ENCODE data around the gene ATP6V1E1.
"Not testable (repeated sequence)": the region's sequence is repeated elsewhere in the genome, so short reads cannot be mapped to it uniquely, and the experiment has no call there.

ATP6V1E1 gene

GRCh38 chr22:17569971-17570511 is 58.5 kb downstream of the ATP6V1E1 start:
- Histone ChIP-seq H4K91ac (ENCODE audit: low read length) (no peak overlapping the region), H3K14ac (ENCODE audit: low read length in 2 of 2) (no peak overlapping the region), H3K18ac (ENCODE audit: low read depth in 1 of 2, low read length in 2 of 2) (no peak overlapping the region), H3K9me3 (ENCODE audit: control insufficient read depth, low read length) (no peaks in the 10 kb centered on the region), H3K79me1 (replicated peaks; ENCODE audit: low read length, poor library complexity, severe bottlenecking) (no peaks in the 10 kb centered on the region), H3K4me2 (ENCODE audit: low read length, poor library complexity, severe bottlenecking) (peak overlapping the region; percentile 12), H3K4ac (ENCODE audit: low read depth in 1 of 2, low read length in 2 of 2) (no peak overlapping the region), H2AK5ac (ENCODE audit: low read length, severe bottlenecking) (no peak overlapping the region), H2BK5ac (ENCODE audit: low read depth, low read length, poor library complexity, severe bottlenecking) (no peak overlapping the region), H2BK12ac (ENCODE audit: low read length in 2 of 2) (no peak overlapping the region), H3K27ac (ENCODE audit: low read length, poor library complexity, severe bottlenecking) (no peak overlapping the region), H2AFZ (ENCODE audit: low read depth, low read length) (no peak overlapping the region), H3K27me3 (ENCODE audit: control insufficient read depth in 1 of 2, insufficient read depth in 1 of 2, low read length in 2 of 2) (peaks cover 4 to 6% of the 10 kb centered on the region in 2 experiments), H3K36me3 (ENCODE audit: control insufficient read depth in 1 of 2, insufficient read depth in 2 of 2, low read depth in 1 of 2, low read length in 2 of 2) (no peaks in the 10 kb centered on the region), H4K8ac (ENCODE audit: low read length) (no peak overlapping the region), H3K9ac (ENCODE audit: low read length) (no peak overlapping the region), H2BK15ac (ENCODE audit: low read depth, poor library complexity, severe bottlenecking) (no peak overlapping the region), H3K23ac (ENCODE audit: low read length in 2 of 2) (no peak overlapping the region), H3K4me1 (ENCODE audit: control insufficient read depth, insufficient read depth, low read depth, low read length) (peaks cover 22% of the 10 kb centered on the region), H2BK120ac (ENCODE audit: low read depth, low read length) (no peak overlapping the region), H3K4me3 (ENCODE audit: insufficient read depth in 1 of 2, low read depth in 1 of 2, low read length in 2 of 2) (peak overlapping the region in 1 of 2 experiments; percentile 45)
- 58% methylated on average over 8 of the region's 8 CpGs for WGBS
- DNase-seq = no peak

- WGBS = 89% methylated on average over 9 of the region's 10 CpGs
- no peaks in the 10 kb centered on the region for H3K9me3 ChIP-seq (ENCODE audit: control insufficient read depth, low read length)
- no peak overlapping the region for H2BK5ac ChIP-seq (ENCODE audit: low read depth, low read length, poor library complexity, severe bottlenecking)
- no peak overlapping the region for H4K8ac ChIP-seq (ENCODE audit: low read length)
- H3K18ac ChIP-seq (ENCODE audit: low read depth in 1 of 2, low read length in 2 of 2) = no peak overlapping the region
- H4K91ac ChIP-seq (ENCODE audit: low read length) = no peak overlapping the region
- no peak overlapping the region for H3K23ac ChIP-seq (ENCODE audit: low read length in 2 of 2)
- H2BK12ac ChIP-seq (ENCODE audit: low read length in 2 of 2) = no peak overlapping the region
- no peak overlapping the region for H3K14ac ChIP-seq (ENCODE audit: low read length in 2 of 2)
- DNase-seq = no peak
- H2BK15ac ChIP-seq (ENCODE audit: low read depth, poor library complexity, severe bottlenecking) = no peak overlapping the region
- peaks cover 35% of the 10 kb centered on the region for H3K4me1 ChIP-seq (ENCODE audit: control insufficient read depth, insufficient read depth, low read depth, low read length)
- H3K4me2 ChIP-seq (ENCODE audit: low read length, poor library complexity, severe bottlenecking) = no peak overlapping the region
- H3K4ac ChIP-seq (ENCODE audit: low read depth in 1 of 2, low read length in 2 of 2) = no peak overlapping the region
- H3K4me3 ChIP-seq (ENCODE audit: insufficient read depth in 1 of 2, low read depth in 1 of 2, low read length in 2 of 2) = no peak overlapping the region
- no peak overlapping the region for H3K27ac ChIP-seq (ENCODE audit: low read length, poor library complexity, severe bottlenecking)
- no peak overlapping the region for H2BK120ac ChIP-seq (ENCODE audit: low read depth, low read length)
- no peaks in the 10 kb centered on the region for H3K79me1 ChIP-seq (replicated peaks; ENCODE audit: low read length, poor library complexity, severe bottlenecking)
- H2AK5ac ChIP-seq (ENCODE audit: low read length, severe bottlenecking) = no peak overlapping the region
- H2AFZ ChIP-seq (ENCODE audit: low read depth, low read length) = no peak overlapping the region
- H3K9ac ChIP-seq (ENCODE audit: low read length) = no peak overlapping the region
- H3K27me3 ChIP-seq (ENCODE audit: control insufficient read depth in 1 of 2, insufficient read depth in 1 of 2, low read length in 2 of 2) = no peaks in the 10 kb centered on the region
- no peaks in the 10 kb centered on the region for H3K36me3 ChIP-seq (ENCODE audit: control insufficient read depth in 1 of 2, insufficient read depth in 2 of 2, low read depth in 1 of 2, low read length in 2 of 2)
Observed at GRCh38 chr22:17566776-17567175, 61.8 kb downstream of the ATP6V1E1 start.

DNA sequence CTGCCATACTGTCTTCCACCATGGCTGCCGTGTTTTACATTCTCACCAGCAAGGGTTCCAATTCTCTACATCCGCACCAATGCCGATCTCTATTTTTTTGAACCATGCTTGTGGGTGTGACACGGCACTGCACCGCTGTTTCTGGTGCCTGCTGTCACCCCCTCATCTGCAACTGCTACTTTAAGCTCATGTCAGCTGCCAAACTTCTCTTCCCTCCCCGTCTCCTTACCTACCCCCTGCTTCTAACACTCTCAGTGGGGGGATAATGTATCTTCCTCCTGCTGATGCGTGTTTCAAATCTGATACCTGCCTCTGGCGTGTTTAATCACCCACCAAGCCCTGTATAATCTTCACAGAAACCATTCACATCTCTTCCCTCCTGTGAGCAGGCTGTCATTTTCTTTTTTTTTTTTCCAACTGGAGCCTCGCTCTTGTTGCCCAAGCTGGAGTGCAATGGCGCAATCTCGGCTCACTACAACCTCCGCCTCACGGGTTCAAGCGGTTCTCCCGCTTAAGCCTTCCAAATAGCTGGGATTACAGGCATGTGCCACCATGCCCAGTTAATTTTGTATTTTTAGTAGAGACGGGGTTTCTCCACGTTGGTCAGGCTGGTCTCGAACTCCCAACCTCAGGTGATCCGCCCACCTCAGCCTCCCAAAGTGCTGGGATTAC is 62.4 kb downstream of the ATP6V1E1 start:
- not testable (repeated sequence) for H3K27me3 ChIP-seq (ENCODE audit: control insufficient read depth in 1 of 2, insufficient read depth in 1 of 2, low read length in 2 of 2); H2AFZ ChIP-seq (ENCODE audit: low read depth, low read length); DNase-seq; H2BK5ac ChIP-seq (ENCODE audit: low read depth, low read length, poor library complexity, severe bottlenecking); H4K8ac ChIP-seq (ENCODE audit: low read length); H3K27ac ChIP-seq (ENCODE audit: low read length, poor library complexity, severe bottlenecking); H3K9ac ChIP-seq (ENCODE audit: low read length); H3K4me3 ChIP-seq (ENCODE audit: insufficient read depth in 1 of 2, low read depth in 1 of 2, low read length in 2 of 2); H3K4ac ChIP-seq (ENCODE audit: low read depth in 1 of 2, low read length in 2 of 2); H3K4me2 ChIP-seq (ENCODE audit: low read length, poor library complexity, severe bottlenecking); H4K91ac ChIP-seq (ENCODE audit: low read length); H2BK12ac ChIP-seq (ENCODE audit: low read length in 2 of 2); H3K36me3 ChIP-seq (ENCODE audit: control insufficient read depth in 1 of 2, insufficient read depth in 2 of 2, low read depth in 1 of 2, low read length in 2 of 2); H2BK15ac ChIP-seq (ENCODE audit: low read depth, poor library complexity, severe bottlenecking); H3K14ac ChIP-seq (ENCODE audit: low read length in 2 of 2); H2BK120ac ChIP-seq (ENCODE audit: low read depth, low read length); H3K79me1 ChIP-seq (replicated peaks; ENCODE audit: low read length, poor library complexity, severe bottlenecking); H3K23ac ChIP-seq (ENCODE audit: low read length in 2 of 2); H3K18ac ChIP-seq (ENCODE audit: low read depth in 1 of 2, low read length in 2 of 2); H3K9me3 ChIP-seq (ENCODE audit: control insufficient read depth, low read length)
- Histone ChIP-seq H2AK5ac (ENCODE audit: low read length, severe bottlenecking) (peak overlapping the region; percentile 6), H3K4me1 (ENCODE audit: control insufficient read depth, insufficient read depth, low read depth, low read length) (peaks cover 31% of the 10 kb centered on the region)
- WGBS = 94% methylated on average over 19 of the region's 19 CpGs

DNA sequence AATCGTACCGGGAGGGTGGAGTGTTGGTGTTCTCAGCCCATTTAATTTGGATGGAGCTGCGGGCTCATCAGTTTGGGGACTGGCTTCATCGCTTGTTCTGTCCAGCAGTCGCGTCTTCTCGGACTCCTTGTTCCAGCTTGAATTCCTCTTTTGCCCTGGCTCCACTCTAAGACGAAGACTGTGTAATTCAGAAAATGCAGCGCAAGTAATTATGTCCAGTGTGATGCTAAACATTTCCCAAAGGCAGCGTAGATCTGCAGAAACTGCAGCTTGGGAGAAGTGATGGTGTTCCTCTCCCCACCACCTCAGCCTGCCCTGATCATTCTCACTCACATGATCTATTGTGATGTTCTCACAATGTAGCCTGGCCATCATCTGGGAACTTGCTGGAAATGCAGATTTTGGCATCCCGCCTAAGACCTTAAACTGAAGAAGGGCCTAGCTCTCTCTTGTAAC is 64.6 kb downstream of the ATP6V1E1 start:
- no peak overlapping the region for H4K8ac ChIP-seq (ENCODE audit: low read length)
- H3K4ac ChIP-seq (ENCODE audit: low read depth in 1 of 2, low read length in 2 of 2) = no peak overlapping the region
- H3K9me3 ChIP-seq (ENCODE audit: control insufficient read depth, low read length) = no peaks in the 10 kb centered on the region
- H3K14ac ChIP-seq (ENCODE audit: low read length in 2 of 2) = no peak overlapping the region
- H3K18ac ChIP-seq (ENCODE audit: low read depth in 1 of 2, low read length in 2 of 2) = no peak overlapping the region
- H2BK5ac ChIP-seq (ENCODE audit: low read depth, low read length, poor library complexity, severe bottlenecking) = no peak overlapping the region
- DNase-seq = no peak
- peaks cover 0 to 7% of the 10 kb centered on the region in 2 experiments for H3K27me3 ChIP-seq (ENCODE audit: control insufficient read depth in 1 of 2, insufficient read depth in 1 of 2, low read length in 2 of 2)
- peak overlapping the region; percentile 74 for H2AK5ac ChIP-seq (ENCODE audit: low read length, severe bottlenecking)
- H2BK15ac ChIP-seq (ENCODE audit: low read depth, poor library complexity, severe bottlenecking) = no peak overlapping the region
- no peaks in the 10 kb centered on the region for H3K79me1 ChIP-seq (replicated peaks; ENCODE audit: low read length, poor library complexity, severe bottlenecking)
- 94% methylated on average over 11 of the region's 11 CpGs for WGBS
- H3K27ac ChIP-seq (ENCODE audit: low read length, poor library complexity, severe bottlenecking) = no peak overlapping the region
- H3K9ac ChIP-seq (ENCODE audit: low read length) = peak overlapping the region; percentile 5
- no peaks in the 10 kb centered on the region for H3K36me3 ChIP-seq (ENCODE audit: control insufficient read depth in 1 of 2, insufficient read depth in 2 of 2, low read depth in 1 of 2, low read length in 2 of 2)
- H3K4me1 ChIP-seq (ENCODE audit: control insufficient read depth, insufficient read depth, low read depth, low read length) = peaks cover 14% of the 10 kb centered on the region
- H3K4me3 ChIP-seq (ENCODE audit: insufficient read depth in 1 of 2, low read depth in 1 of 2, low read length in 2 of 2) = peak overlapping the region in 1 of 2 experiments; percentile 8
- no peak overlapping the region for H2AFZ ChIP-seq (ENCODE audit: low read depth, low read length)
- H3K4me2 ChIP-seq (ENCODE audit: low read length, poor library complexity, severe bottlenecking) = no peak overlapping the region
- H4K91ac ChIP-seq (ENCODE audit: low read length) = no peak overlapping the region
- H2BK120ac ChIP-seq (ENCODE audit: low read depth, low read length) = no peak overlapping the region
- no peak overlapping the region for H2BK12ac ChIP-seq (ENCODE audit: low read length in 2 of 2)
- H3K23ac ChIP-seq (ENCODE audit: low read length in 2 of 2) = peak overlapping the region in 1 of 2 experiments; percentile 32

All from mesenchymal stem cell (in vitro differentiated cells and primary cell).